ENCODE measurements around the gene GRIK1.

GRCh38 chr21:29655577-29655976 is 284.2 kb downstream of the GRIK1 start:
- TF ChIP-seq CTCF (IDR thresholded peaks at IDR 0.05) (no peak), POLR2A (IDR thresholded peaks at IDR 0.05) (no peak), POLR2AphosphoS5 (IDR thresholded peaks at IDR 0.05) (no peak)
